ENCODE measurements around the gene TLL1. TPM values are rescaled to one million over a fixed set of nuclear protein-coding genes. Genes with fewer than 3 reads are reported as not detected.

The TLL1 gene
- total RNA-seq, 4 donors from 2014 or later: 0.57 to 4.8 (median 1.2) TPM

GRCh38 chr4:165838575-165838974, 34.5 kb upstream of the TLL1 start:
- TF ChIP-seq POLR2A (IDR thresholded peaks at IDR 0.05) (no peak), CTCF (IDR thresholded peaks at IDR 0.05) (no peak)
- Histone ChIP-seq H3K36me3 (no peaks in the 10 kb centered on the region), H3K4me3 (no peak overlapping the region), H3K4me1 (no peaks in the 10 kb centered on the region), H3K27me3 (no peaks in the 10 kb centered on the region), H3K27ac (peak overlapping the region in 2 of 4 donors; percentile 43 to 55), H3K9me3 (no peaks in the 10 kb centered on the region)
- WGBS, 2 donors: 90 to 91% methylated on average over 1 of the region's 1 CpG
- no peak for DNase-seq
- intact Hi-C loops (cut with DNase I): no loop called here

- DNase-seq: no peak
- H3K4me3 ChIP-seq: no peak overlapping the region
- intact Hi-C loops (cut with DNase I): no loop called here
- peak overlapping the region in 3 of 4 donors; percentile 16 to 63 (median 36) for H3K27ac ChIP-seq
- H3K36me3 ChIP-seq: no peaks in the 10 kb centered on the region
- H3K9me3 ChIP-seq: no peaks in the 10 kb centered on the region
- WGBS, 2 donors: 50 to 56% methylated on average over 5 of the region's 5 CpGs
- H3K4me1 ChIP-seq: no peaks in the 10 kb centered on the region
- H3K27me3 ChIP-seq: no peaks in the 10 kb centered on the region
- no peak for TF ChIP-seq CTCF (IDR thresholded peaks at IDR 0.05)
- no peak for TF ChIP-seq POLR2A (IDR thresholded peaks at IDR 0.05)
Measured at GRCh38 chr4:165839615-165840333, 33.3 kb upstream of the TLL1 start.

- H3K9me3 ChIP-seq: no peaks in the 10 kb centered on the region
- H3K27me3 ChIP-seq: no peaks in the 10 kb centered on the region
- H3K4me1 ChIP-seq: no peaks in the 10 kb centered on the region
- no peaks in the 10 kb centered on the region for H3K36me3 ChIP-seq
- TF ChIP-seq POLR2A (IDR thresholded peaks at IDR 0.05) (no peak), CTCF (IDR thresholded peaks at IDR 0.05) (no peak)
- intact Hi-C loops (cut with DNase I): no loop called here
- DNase-seq: no peak
- H3K27ac ChIP-seq: no peak overlapping the region
- no peak overlapping the region for H3K4me3 ChIP-seq
Measured at GRCh38 chr4:165842684-165843083, 30.4 kb upstream of the TLL1 start.

- 54 to 58% methylated on average over 7 of the region's 7 CpGs for WGBS, 2 donors
- no peak overlapping the region for H3K27ac ChIP-seq
- H3K4me1 ChIP-seq: no peaks in the 10 kb centered on the region
- intact Hi-C loops (cut with DNase I): no loop called here
- no peaks in the 10 kb centered on the region for H3K9me3 ChIP-seq
- DNase-seq: no peak
- H3K36me3 ChIP-seq: no peaks in the 10 kb centered on the region
- no peak for TF ChIP-seq CTCF (IDR thresholded peaks at IDR 0.05)
- TF ChIP-seq POLR2A (IDR thresholded peaks at IDR 0.05): no peak
- no peaks in the 10 kb centered on the region for H3K27me3 ChIP-seq
- H3K4me3 ChIP-seq: no peak overlapping the region
Measured at GRCh38 chr4:165844161-165844560, 28.9 kb upstream of the TLL1 start.

GRCh38 chr4:165851256-165851655, 21.8 kb upstream of the TLL1 start:
- H3K36me3 ChIP-seq: no peaks in the 10 kb centered on the region
- H3K27me3 ChIP-seq: no peaks in the 10 kb centered on the region
- H3K9me3 ChIP-seq: no peaks in the 10 kb centered on the region
- no peak for TF ChIP-seq POLR2A (IDR thresholded peaks at IDR 0.05)
- no peak overlapping the region for H3K4me3 ChIP-seq
- WGBS, 2 donors: 61 to 68% methylated on average over 3 of the region's 3 CpGs
- DNase-seq: no peak
- no peaks in the 10 kb centered on the region for H3K4me1 ChIP-seq
- H3K27ac ChIP-seq: no peak overlapping the region
- intact Hi-C loops (cut with DNase I): no loop called here

- Histone ChIP-seq H3K4me1 (no peaks in the 10 kb centered on the region), H3K27ac (no peak overlapping the region), H3K36me3 (no peaks in the 10 kb centered on the region), H3K27me3 (no peaks in the 10 kb centered on the region), H3K9me3 (no peaks in the 10 kb centered on the region), H3K4me3 (no peak overlapping the region)
- intact Hi-C loops (cut with DNase I): no loop called here
- no peak for DNase-seq
- TF ChIP-seq POLR2A (IDR thresholded peaks at IDR 0.05) (no peak), CTCF (IDR thresholded peaks at IDR 0.05) (no peak)
Measured at GRCh38 chr4:165855191-165855590, 17.8 kb upstream of the TLL1 start.

Measured in esophagus squamous epithelium (tissue), 5 donors.